HG03045 (cell line): ENCODE data around the gene ITGAE.

Source experiments
- ATAC-seq: cut with Tn5 transposase; IDR thresholded peaks from one replicate; pipeline ENCODE4 v1.9.1; 2021; ENCODE audit warnings: mild to moderate bottlenecking, moderate library complexity; ENCODE audit not compliant: unreplicated experiment

ITGAE gene

GRCh38 chr17:3675886-3676285 is 125.1 kb downstream of the ITGAE start:
- no peak for ATAC-seq

DNA sequence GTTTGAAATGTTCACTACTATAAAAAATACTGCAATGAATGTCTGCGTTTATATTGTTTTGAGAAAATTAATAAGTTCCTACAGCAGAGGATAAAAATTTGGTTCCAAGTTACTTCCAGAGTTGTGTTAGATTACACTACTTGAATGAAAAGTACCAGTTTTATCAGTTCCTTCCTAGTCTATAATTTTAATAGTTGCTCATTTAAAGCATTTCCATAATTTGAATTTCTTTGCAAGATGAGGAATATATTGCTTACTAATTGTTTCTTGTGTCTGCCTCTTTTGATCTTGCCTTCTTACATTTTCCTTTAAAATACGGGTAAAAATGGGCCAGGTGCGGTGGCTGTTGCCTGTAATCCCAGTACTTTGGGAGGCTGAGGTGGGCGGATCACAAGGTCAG is 128.4 kb downstream of the ITGAE start:
- no peak for ATAC-seq

- no peak for ATAC-seq
Measured at GRCh38 chr17:3669548-3669947, 131.4 kb downstream of the ITGAE start.

DNA sequence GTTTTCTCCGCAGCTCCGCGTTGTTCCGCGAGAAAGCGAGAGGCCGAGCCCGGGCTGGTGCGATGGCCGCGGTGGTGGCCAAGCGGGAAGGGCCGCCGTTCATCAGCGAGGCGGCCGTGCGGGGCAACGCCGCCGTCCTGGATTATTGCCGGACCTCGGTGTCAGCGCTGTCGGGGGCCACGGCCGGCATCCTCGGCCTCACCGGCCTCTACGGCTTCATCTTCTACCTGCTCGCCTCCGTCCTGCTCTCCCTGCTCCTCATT is 132.0 kb downstream of the ITGAE start:
- ATAC-seq = no peak

DNA sequence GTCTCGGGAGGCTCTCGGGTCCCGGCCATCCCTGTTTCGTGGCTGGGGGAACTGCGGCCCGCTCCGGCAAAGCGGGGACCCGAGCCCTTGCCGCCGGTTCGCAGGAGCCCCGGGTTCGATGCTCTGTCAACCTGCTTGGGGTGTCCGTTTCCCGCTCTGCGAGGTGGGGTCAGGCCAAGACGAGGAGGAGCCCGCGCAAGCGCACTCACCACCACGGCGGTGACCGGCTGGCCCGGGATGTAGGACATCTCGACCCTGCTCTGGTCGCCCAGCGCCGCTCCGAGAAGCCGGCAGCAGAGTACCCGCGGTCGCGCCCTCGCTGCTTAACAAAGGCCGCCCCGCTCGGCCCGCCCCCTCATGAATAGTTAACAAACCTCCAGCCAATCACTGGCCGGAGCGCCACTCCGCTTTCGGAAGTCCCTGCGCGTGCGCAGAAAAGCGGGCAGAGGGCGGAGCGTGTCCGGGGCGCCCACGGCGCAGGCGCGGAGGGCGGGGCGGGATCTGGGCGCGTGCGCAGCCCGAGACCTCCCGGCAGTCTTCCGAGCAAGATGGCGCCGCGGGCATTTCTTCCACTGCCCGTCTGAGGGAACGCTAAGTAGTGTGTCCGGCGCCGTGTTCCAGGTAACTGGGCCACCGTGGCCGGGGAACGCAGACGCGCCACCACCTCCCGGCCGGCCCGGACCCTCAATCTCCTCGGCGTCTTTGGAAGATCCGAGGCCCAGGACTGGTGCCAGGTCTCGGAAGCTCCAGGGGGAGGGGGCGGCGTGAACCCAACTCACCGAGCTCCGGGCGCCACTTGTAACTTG is 132.5 kb downstream of the ITGAE start, which contains the start of the genes EMC6 and TAX1BP3:
Gene EMC6 (plus strand): TSS at position 534 of the 806 bp plus-strand sequence. CDS start 335 bp downstream, outside the sequence.
Gene TAX1BP3 (minus strand): TSS at position 300 of the 806 bp plus-strand sequence. CDS start 52 bp downstream, at position 248.
- peak; percentile 88 for ATAC-seq

- ATAC-seq = peak; percentile 13
Measured at GRCh38 chr17:3667366-3668278, 133.4 kb downstream of the ITGAE start.

GRCh38 chr17:3666516-3666915 is 134.5 kb downstream of the ITGAE start:
- no peak for ATAC-seq

GRCh38 chr17:3665834-3666233 is 135.2 kb downstream of the ITGAE start:
- no peak for ATAC-seq
